ENCODE data around the gene NDUFV1.

- TF ChIP-seq CTCF (IDR thresholded peaks at IDR 0.05 in 4 of 5, conservative IDR thresholded peaks at IDR 0.05 in 1 of 5) (no peak), POLR2A (IDR thresholded peaks at IDR 0.05) (no peak)
Measured at GRCh38 chr11:67588136-67588503, 18.6 kb upstream of the NDUFV1 start.
